SK-MEL-5 (cell line): ENCODE results near the gene OR13C5. TPM values are rescaled to one million over a fixed set of nuclear protein-coding genes. Genes with fewer than 3 reads are reported as not detected.
"Not testable (repeated sequence)": the region's sequence is repeated elsewhere in the genome, so short reads cannot be mapped to it uniquely, and the experiment has no call there.

Experiments used
- DNase-seq: peaks from one replicate; pipeline ENCODE4 v3.0.0-alpha.2; 2016; ENCODE audit warnings: low read depth, low spot score
- in situ Hi-C: cut with HindIII; loops from 2 replicates; pipeline ENCODE4 v1.10.0; 2016; ENCODE audit warnings: low sequenced_read_pairs, high pct_unique_total_duplicates, low pct_unique_long_range_greater_than_20kb
- polyA plus RNA-seq, 2 experiments: library from polyadenylated mRNA; depleted of rRNA; stranded (reverse); fragments of >200 nt; gene quantifications; 2 replicates each; pipeline ENCODE4 v1.2.3, GENCODE V29; 2015
- total RNA-seq: library from RNA; depleted of rRNA; stranded (reverse); fragments of >200 nt; shearing (Covaris generic); gene quantifications from 2 replicates; pipeline ENCODE4 v1.2.3, GENCODE V29; 2014; rRNA removed

OR13C5 gene, protein sequence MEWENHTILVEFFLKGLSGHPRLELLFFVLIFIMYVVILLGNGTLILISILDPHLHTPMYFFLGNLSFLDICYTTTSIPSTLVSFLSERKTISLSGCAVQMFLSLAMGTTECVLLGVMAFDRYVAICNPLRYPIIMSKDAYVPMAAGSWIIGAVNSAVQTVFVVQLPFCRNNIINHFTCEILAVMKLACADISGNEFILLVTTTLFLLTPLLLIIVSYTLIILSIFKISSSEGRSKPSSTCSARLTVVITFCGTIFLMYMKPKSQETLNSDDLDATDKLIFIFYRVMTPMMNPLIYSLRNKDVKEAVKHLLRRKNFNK
- not detected in 2 replicates for total RNA-seq
- not detected in 2 replicates for polyA plus RNA-seq (2015; cell fraction: cytosol; rRNA removed)
- not detected in 2 replicates for polyA plus RNA-seq (2015; cell fraction: nucleus; rRNA removed)

DNA sequence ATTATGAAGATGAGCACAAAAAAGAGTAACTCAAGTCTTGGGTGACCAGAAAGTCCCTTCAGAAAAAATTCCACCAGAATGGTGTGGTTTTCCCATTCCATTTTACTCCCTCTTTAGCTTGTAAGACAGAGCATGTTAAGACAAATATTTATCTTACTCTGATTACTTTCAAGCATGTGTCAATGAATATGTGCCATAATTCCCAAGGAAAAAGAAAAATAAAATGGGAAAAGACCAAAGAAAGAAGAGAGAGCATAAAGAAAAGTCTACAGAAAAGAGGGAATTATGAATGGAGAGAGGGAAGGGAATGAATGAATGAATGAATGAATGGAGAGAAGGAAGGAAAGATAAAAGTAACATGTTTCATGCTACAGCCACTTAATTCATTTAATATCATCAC, at the start of gene OR13C5:
Gene OR13C5 (minus strand): TSS at position 101 of the 400 bp plus-strand sequence. CDS start 0 bp downstream, at position 101.
- in situ Hi-C loops, DNase-seq: not testable (repeated sequence)

DNA sequence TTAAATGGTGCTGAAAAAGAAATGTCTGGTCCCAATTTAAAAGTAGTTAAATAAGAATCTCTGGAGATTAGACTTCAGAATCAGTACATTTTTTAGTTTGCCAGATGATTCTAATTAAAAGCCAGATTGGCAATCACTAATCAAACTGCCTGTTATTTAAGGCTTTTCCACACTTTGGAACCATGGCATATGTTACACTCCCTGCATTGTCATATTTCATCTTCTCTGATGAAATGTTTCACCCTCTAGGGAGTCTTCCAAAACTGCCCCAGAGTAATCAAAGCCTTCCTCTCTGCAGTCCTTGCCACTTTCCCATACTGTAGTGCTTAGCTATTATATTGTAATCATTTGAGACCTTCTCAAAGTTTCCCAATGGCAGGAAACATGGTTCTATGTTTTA, 36.2 kb upstream of the OR13C5 start:
- DNase-seq: no peak
- in situ Hi-C loops: no loop called here

DNA sequence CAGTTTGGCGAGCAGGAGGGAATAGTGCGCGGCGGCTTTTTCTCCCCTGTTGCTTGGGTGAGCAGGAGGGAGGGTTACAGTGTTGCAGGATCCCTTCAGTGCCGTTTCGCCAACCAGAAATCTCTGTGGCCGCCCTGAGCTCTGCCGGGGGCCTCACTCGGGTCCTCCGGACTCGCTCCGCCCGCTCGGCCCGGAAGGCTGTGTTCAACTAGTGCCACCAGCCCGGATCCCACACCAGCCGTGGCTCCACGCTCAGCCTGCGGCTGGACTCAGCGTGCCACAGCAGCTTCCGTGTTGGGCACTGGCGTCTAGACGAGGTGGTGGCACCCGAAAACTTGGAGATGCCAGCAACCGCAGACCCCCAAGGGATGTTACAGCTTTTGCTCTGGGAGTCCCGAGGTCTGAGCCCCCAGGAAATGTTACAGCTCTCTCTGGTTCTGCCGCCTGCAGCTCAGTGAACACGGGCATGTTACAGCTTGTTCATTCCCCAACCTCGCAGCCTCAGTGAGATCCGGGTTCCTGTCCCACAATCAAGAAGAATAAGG, 34.8 kb upstream of the OR13C5 start:
- no peak for DNase-seq
- in situ Hi-C loops: no loop called here

DNA sequence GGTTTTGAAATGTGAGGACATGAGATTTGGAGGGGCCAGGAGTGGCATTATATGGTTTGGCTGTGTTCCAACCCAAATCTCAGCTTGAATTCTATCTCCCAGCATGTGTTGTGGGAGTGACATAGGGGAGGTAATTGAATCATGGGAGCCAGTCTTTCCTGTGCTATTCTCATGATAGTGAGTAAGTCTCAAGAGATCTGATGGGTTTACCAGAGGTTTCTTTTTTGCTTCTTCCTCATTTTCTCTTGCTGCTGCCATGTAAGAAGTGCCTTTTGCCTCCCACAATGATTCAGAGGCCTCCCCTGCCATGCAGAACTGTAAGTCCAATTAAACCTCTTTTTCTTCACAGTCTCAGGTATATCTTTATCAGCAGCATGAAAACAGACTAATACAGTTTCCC, 26.8 kb upstream of the OR13C5 start:
- in situ Hi-C loops, DNase-seq: not testable (repeated sequence)

DNA sequence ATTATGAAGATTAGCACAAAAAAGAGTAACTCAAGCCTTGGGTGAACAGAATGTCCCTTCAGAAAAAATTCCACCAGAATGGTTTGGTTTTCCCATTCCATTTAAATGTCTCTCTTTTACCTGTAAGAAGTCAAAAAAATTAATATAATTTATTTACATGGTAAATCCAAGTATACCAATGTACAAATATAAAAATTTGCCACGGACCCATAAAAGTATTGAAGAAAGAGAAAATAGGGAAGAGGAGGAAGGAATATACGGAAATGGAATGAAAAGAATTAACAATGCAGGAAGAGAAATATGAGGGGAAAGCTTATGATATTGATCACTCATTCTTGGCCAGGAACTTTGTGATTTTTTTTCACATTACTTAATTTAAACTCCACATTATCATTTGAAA, 18.9 kb upstream of the OR13C5 start, which contains the start of gene OR13C9:
Gene OR13C9 (minus strand): TSS at position 101 of the 400 bp plus-strand sequence. CDS start 0 bp downstream, at position 101.
- no peak for DNase-seq

DNA sequence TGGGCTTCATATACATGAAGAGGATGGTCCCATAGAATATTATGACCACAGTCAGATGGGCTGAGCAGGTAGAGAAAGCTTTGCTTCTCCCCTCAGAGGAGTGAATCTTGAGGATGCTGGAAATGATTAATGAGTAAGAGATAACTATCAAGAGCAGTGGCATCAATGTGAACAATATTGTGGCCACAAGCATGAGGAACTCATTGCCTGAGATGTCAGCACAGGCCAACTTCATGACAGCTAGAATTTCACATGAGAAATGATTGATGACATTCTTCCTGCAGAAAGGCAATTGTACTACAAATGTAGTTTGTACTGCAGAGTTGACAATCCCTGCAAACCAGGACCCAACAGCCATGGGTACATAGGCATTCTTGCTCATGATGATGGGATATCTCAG, 18.2 kb upstream of the OR13C5 start:
- in situ Hi-C loops: no loop called here
- DNase-seq: no peak

More for the DNA sequence above, 18.9 kb upstream of the OR13C5 start, which contains the start of gene OR13C9:
- in situ Hi-C loops: no loop called here

DNA sequence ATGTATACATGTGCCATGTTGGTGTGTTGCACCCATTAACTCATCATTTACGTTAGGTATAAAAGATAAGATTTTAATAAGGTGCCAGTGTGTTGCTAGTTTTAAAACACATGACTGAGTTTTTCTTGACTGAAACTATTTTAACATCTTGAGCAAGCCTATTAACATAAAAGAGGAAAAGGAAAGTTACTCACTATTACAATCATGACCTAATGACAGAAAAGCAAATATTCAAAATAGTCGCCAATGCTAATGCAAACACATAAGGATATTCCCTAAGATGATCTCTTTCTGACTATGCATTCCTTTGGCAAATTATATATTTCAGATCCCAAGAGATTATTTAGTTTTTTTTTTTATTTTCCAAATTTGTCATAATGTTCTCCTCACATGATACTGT, 12.0 kb upstream of the OR13C5 start:
- in situ Hi-C loops: no loop called here
- no peak for DNase-seq

DNA sequence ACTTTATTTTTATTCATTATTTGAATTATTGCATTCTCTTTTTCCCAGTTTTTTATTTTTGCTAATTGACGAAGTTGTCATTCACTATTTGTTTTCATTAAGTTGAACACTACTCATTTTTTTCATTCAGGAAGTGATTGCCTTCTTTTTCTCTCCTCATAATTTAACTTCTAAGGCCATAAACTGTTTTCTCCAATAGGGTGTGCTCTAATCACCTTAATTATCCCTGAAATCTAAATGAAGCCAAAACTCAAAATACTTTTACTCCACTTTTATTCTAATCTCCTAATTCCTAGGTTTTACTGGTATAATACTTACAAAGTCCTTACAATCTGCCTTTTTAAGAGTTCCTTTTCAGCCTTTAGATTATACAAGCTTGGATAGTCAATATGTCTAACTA, 9.1 kb upstream of the OR13C5 start:
- DNase-seq: peak; percentile 37
- in situ Hi-C loops: no loop called here

DNA sequence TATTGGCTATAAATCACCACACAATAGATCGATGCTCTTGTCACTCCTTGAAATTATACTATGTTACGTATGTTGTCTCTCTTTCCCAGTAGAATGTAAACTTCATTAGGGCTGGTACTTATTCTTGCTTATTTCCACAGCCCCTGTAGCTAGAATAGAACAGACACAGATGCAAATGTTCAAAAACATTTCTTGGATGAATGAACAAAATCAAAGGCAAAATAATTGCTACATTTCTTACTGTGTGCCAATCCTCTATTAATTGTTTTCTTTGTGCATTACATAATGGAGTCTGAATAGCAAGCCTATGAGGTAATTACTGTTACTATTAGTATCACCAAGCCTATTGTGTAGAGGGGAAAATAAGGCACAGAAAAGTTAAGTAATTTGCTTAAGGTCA, 6.9 kb upstream of the OR13C5 start:
- in situ Hi-C loops: no loop called here

DNA sequence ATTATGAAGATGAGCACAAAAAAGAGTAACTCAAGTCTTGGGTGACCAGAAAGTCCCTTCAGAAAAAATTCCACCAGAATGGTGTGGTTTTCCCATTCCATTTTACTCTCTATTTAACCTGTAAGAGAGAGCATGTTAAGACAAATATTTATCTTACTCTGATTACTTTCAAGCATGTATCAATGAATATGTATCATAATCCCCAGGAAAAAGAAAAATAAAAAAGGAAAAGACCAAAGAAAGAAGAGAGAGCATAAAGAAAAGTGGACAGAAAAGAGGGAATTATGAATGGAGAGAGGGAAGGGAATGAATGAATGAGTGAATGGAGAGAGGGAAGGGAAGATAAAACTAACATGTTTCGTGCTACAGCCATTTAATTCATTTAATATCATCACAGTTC, 6.3 kb upstream of the OR13C5 start, which contains the start of gene OR13C2:
Gene OR13C2 (minus strand): TSS at position 101 of the 400 bp plus-strand sequence. CDS start 0 bp downstream, at position 101.
- in situ Hi-C loops: not testable (repeated sequence)

More for the DNA sequence above, 6.9 kb upstream of the OR13C5 start:
- no peak for DNase-seq

DNA sequence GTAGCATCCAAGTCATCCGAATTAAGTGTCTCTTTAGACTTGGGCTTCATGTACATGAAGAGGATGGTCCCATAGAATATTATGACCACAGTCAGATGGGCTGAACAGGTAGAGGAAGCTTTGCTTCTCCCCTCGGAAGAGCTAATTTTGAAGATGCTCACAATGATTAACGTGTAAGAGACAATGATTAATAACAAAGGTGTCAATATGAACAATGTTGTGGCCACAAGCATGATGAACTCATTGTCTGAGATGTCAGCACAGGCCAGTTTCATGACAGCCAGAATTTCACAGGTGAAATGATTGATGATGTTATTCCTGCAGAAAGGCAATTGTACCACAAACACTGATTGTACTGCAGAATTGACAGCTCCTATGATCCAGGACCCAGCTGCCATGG, 5.6 kb upstream of the OR13C5 start:
- in situ Hi-C loops: no loop called here
- no peak for DNase-seq

More for the DNA sequence above, 6.3 kb upstream of the OR13C5 start, which contains the start of gene OR13C2:
- DNase-seq: not testable (repeated sequence)

DNA sequence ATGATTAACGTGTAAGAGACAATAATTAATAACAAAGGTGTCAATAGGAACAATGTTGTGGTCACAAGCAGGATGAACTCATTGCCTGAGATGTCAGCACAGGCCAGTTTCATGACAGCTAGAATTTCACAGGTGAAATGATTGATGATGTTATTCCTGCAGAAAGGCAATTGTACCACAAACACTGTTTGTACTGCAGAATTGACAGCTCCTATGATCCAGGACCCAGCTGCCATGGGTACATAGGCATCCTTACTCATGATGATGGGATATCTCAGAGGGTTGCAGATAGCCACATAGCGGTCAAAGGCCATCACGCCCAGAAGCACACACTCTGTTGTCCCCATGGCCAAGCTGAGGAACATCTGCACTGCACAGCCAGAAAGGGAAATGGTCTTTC, 464 bp downstream of the OR13C5 start:
- in situ Hi-C loops: not testable (repeated sequence)

DNA sequence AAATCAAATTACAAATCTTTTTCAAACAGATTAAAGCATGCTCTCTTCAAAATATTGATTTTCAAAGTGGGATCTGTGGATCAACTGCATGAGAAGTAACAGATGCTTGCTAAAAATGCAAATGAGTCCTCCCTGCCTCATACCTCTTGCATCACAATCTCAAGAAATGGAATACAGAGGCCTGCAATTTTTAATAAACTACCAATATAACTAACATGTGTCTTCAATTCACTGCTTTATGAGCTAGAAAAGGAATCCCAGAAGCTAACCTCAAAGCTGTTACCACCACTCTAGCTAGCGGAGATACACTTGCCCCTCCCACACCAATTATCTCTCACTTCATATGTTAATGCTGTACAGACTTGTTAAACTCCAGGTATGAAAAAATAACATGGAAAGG, 9.6 kb downstream of the OR13C5 start:
- in situ Hi-C loops: no loop called here
- no peak for DNase-seq

More for the DNA sequence above, 464 bp downstream of the OR13C5 start:
- not testable (repeated sequence) for DNase-seq

DNA sequence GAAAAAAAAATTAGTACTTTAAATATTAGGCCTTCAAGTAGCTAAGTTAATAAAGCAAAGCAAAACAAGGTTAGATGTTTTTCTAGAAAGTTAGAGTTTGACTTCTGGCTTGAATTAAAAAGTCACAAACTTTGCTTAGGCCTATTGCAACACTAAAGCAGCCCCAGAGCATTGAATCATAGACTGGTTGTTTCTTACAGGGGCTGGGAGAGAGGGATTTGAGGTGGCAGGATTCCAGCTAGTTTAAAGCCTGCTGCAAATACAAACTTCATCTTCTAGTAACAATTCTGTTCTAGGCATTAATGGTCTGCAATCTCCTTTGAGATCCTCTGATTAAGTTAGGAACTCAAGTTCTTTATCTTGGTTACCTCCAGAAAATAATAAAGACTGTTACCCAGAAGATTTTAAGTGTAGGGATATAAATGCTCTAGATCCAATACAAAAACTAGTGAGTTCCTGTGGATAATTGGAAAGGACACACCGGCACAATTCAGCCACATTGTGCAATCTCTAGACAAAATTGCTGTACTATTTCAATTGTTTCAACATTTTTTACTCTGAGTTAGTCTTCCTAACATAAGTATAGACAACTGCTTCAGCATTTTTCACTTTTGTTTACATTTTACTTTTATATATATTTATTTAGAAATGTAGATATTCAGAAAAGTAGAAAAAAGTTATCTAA, 12.6 kb downstream of the OR13C5 start:
- no peak for DNase-seq
- in situ Hi-C loops: no loop called here

DNA sequence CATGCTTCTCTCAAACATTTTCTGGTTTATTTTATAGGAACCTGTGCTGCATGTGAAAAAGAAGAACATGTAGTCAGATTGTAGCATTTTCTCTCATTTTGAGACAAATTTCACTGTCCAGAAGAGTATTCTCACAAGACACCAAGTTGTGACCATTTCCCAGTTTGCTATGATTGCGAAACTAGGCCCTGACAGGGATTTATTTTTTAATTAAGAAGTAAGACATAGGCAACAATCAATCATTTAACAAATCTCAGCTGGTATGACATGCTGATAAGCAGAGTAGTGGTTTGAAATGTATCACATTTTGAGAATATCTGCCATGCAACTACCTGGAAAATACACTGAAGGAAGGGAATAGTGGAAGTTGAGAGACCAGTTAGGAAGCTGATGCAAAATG, 18.7 kb downstream of the OR13C5 start:
- no peak for DNase-seq
- in situ Hi-C loops: no loop called here

DNA sequence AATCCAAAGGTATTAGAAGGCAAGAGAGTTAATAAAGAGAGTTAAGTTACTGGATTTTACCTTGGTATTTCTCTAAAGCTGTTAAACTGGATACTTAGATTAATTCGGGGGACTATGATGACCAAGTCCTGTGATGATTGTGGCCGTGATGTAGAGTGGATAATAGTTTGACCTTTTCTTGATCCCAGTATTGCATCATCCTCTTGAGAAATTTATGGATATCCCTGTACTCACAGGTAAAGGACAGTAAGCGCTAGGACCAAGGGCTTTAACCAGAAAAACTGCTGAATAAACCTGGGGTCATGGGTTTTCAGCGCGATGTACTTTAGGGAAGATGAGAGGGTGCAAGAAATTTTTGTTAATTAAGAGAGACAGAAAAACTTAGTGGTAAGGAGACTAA, 21.9 kb downstream of the OR13C5 start:
- DNase-seq: no peak
- in situ Hi-C loops: no loop called here

DNA sequence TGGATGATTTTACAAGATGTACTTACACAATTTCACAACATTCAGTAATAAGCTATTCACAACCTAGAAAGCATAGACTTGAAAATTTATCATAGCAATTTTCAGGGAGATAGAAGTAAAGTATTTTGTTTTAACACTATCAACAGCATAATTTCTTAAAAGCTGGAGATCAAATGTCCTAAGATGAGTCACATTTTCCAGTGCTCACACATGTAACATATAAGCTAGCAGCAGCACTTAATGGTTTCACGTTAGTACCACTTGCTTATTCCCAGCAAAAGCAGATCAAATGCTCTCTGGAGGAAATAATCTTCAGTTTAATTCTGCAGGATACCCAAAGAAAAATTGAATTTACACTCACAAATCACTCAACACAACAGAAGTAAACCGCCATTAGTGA, 23.8 kb downstream of the OR13C5 start:
- in situ Hi-C loops: no loop called here
- no peak for DNase-seq

DNA sequence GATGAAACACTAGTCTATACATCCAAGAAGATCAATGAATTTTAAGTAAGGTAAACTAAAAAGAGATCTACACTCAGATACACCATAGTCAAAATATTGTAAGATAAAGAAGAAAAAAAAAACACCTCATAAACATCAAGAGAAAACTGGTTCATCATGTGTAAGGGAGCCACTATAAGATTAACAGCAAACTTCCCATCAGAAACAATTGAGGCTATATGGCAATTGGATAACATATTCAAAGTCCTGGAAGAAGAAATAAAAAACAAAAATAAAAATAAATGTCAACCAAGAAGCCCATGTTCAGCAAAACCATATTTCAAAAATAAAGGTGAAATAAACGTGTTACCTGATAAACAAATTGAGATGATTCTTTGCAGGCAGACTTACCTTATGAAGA, 26.6 kb downstream of the OR13C5 start:
- in situ Hi-C loops: no loop called here
- no peak for DNase-seq
